Measurements from ENCODE around the gene HOXB3. TPM values are rescaled to one million over a fixed set of nuclear protein-coding genes. Genes with fewer than 3 reads are reported as not detected.

The HOXB3 gene
- total RNA-seq, 2 experiments from 2014 or later = 11.9 to 12.9 TPM

DNA sequence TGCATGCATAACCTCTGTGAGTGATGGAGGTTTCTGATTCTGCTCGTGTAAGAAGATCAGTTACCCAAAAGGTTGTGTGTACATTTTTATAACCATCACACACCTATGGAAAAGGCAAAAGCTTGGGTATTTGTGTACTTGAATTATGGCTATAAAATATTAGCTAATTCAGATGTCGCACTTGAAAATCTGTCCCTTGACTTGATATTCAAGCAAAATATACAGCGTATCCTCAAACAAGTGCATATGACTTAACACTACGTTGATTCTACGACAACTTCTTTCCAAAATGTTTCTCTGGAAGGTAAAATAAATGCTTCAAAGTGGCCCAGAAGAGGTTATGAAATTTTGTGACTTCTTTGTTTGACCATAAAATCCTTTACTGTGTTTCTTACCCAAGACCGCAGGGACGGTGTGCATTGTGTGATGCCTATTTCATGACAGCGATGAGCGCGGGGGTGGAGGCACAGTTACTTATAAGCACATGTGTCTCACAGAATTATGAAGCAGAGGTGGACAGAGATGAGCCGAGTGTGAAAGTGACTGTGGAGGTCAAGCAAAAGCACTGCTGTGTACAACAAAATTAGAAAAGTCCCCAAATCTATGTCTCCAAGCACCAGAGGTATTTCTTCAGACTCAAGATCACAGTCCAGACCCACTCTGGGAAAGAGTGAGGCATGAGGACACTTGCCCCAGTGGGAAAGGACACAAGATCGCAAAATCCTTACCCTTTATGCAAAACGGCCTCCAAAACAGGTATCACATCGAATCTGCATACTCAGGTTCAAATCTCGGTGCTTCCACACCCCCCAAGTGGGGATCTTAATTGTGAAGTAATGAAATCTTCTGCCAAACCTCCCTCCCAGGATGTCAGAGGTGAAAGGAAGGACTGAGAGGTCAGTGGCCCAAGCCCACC lies 40.2 kb upstream of the HOXB3 start:
- H3K9me3 Mint-ChIP-seq (ENCODE audit: low read depth) = no peaks in the 10 kb centered on the region

DNA sequence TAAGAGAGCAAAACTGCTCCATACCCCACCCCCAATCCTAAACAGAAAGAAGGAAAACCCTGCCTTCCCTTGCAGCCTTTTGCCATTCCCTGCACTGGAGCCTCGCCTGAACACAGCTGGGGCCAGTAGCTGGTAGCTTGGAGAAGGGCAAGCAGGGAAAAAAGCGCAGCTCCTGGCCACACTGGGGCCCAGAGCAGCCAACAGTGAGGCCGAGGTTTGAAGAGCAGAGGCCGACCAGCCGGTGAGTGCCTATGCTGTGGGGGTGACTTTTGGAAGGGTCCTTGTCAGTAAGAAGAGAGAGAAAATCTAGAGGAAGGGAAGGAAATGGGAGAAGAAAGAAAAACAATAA lies 39.3 kb upstream of the HOXB3 start:
- H3K36me3 Mint-ChIP-seq = peaks cover 3% of the 10 kb centered on the region
- H3K27ac Mint-ChIP-seq = no peak overlapping the region
- H3K9me3 Mint-ChIP-seq (ENCODE audit: low read depth) = no peaks in the 10 kb centered on the region
- DNase-seq = no peak
- CTCF ChIA-PET = interaction anchor here (1.2 to 2.4 kb wide), 3 partner anchors 11 to 36 kb away, joined by 4 to 14 read pairs (median 5); partner anchors contain the start of gene HOXB5
- peaks cover 73% of the 10 kb centered on the region for H3K27me3 Mint-ChIP-seq
- peaks cover 38% of the 10 kb centered on the region for H3K4me1 Mint-ChIP-seq
- ATAC-seq = no peak
- no peak overlapping the region for H3K4me3 Mint-ChIP-seq

More for the DNA sequence above, 40.2 kb upstream of the HOXB3 start:
- Mint-ChIP-seq H3K27me3 (peaks cover 78% of the 10 kb centered on the region), H3K4me3 (no peak overlapping the region), H3K27ac (no peak overlapping the region), H3K4me1 (peaks cover 40% of the 10 kb centered on the region), H3K36me3 (peaks cover 3% of the 10 kb centered on the region)
- ATAC-seq (no peak), DNase-seq (no peak)
- CTCF ChIA-PET = interaction anchor here (1.2 to 2.4 kb wide), 3 partner anchors 12 to 37 kb away, joined by 4 to 14 read pairs (median 5); partner anchors contain the start of gene HOXB5

DNA sequence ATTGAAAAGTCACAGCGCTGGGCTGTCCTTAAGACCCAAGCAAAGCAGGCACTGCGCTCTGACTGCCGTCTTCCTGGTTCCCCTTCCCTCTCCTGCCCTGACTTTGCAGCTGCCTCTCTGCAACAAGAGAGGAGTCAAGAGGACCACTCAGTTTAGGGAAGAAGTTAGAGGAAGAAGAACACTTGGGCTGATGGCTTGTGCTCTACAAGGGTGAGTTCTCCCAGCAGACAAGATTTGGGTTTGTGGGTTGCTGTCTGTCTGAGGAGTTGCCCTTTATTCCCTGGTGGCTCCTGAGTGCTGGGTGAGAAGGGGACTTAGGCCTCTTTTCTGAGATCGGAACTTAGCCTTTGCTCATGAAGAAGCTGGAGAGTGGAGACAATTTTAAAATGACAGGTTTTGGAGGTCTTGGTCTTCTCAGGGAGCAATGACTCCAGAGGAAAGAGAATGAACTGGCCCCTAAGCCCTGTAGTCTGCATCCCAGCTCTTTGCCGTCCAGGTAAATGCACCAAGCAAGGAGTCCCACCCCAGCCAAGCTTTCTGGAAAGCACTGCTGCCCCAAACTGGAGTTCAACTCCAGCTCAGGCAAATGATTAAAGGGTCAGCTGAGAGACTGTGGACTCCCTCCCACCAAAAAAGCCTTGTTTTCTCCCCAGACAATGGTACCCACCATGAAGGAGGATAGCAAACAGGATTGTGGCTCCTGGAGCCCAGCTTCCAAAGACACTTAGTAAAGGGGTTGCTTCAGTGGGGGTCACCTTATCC lies 38.8 kb upstream of the HOXB3 start:
- peaks cover 3% of the 10 kb centered on the region for H3K36me3 Mint-ChIP-seq
- DNase-seq (no peak), ATAC-seq (no peak)
- H3K4me1 Mint-ChIP-seq = peaks cover 38% of the 10 kb centered on the region
- CTCF ChIA-PET = interaction anchor here (1.2 to 2.4 kb wide), 3 partner anchors 10 to 36 kb away, joined by 4 to 14 read pairs (median 5); partner anchors contain the start of gene HOXB5
- H3K4me3 Mint-ChIP-seq = no peak overlapping the region
- no peak overlapping the region for H3K27ac Mint-ChIP-seq
- peaks cover 73% of the 10 kb centered on the region for H3K27me3 Mint-ChIP-seq
- H3K9me3 Mint-ChIP-seq (ENCODE audit: low read depth) = no peaks in the 10 kb centered on the region

DNA sequence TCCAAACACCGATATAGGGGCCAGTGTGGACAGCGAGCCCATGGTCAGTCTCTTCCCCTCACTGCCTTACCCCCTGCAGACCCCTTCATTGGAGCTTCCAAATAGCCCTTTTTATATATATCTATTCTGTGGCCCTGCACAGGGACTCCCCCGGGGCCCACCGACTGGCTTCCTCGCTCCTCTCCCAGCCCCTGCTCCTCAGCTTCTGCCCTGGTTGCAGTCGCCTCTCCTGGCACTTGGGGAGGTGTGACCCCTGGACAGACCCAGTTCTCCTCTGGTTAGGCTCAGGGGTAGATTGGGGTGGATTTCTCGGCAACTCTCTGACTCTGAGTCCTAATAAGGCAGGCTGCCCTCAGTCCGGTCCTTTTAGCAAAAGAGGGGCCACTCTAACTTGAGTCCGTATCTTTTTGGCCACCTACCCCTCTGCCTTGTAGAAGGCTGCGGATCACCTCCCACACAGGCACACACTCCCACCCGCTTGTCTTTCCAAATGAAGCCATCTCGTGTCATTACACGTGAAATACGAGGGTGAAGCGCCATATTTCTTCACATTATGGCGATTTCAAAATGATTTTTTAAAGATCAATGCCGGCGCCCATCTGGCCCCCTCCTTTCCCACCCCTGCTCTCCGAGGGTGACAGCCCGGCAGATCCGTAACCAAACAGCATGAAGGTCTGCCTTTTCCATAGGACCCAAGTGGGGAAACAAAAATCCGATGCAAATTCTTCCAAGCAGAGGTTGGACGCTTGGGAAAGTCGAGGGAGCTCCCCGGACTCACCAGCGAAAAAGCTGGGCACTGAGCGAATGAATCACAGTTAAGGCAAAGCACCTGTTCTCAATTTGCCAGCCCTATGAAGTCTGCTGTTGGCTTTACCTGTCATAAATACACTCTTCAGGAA lies 37.8 kb upstream of the HOXB3 start:
- peaks cover 38% of the 10 kb centered on the region for H3K4me1 Mint-ChIP-seq
- DNase-seq (no peak), ATAC-seq (no peak)
- no peak overlapping the region for H3K27ac Mint-ChIP-seq
- peaks cover 74% of the 10 kb centered on the region for H3K27me3 Mint-ChIP-seq
- no peaks in the 10 kb centered on the region for H3K9me3 Mint-ChIP-seq (ENCODE audit: low read depth)
- peaks cover 2% of the 10 kb centered on the region for H3K36me3 Mint-ChIP-seq
- CTCF ChIA-PET = interaction anchor here (2.1 to 11.2 kb wide), 3 partner anchors 9 to 35 kb away, joined by 4 to 190 read pairs (median 14); partner anchors contain the start of gene HOXB5
- H3K4me3 Mint-ChIP-seq = no peak overlapping the region

DNA sequence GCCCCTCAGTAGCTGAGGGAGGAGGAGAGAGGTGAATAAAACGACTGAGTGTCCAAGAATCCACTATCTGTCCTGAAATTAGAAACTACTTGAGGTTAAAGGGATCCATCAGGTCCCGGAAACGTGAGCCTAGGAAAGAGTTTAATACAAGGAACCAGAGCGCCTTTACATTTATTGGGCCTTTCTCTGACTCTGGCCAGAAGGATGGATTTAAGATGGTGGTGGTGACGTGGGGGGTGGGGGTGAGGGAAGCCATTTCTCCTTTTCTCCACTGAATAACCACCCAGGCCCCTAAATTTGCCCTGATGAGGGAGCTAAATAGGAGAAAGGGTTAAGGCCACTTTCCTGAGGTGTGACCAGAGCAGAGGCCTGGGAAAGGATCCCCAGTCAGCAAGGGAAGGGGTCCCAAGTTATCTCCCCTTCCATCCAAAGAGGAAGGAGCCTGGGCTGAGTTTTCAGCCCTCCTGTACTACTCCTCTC lies 37.1 kb upstream of the HOXB3 start:
- peaks cover 75% of the 10 kb centered on the region for H3K27me3 Mint-ChIP-seq
- H3K36me3 Mint-ChIP-seq = peaks cover 2% of the 10 kb centered on the region
- CTCF ChIA-PET = interaction anchor here (1.4 to 11.2 kb wide), 4 partner anchors 10 to 656 kb away, joined by 6 to 190 read pairs (median 6); partner anchors contain the start of genes CDK5RAP3 and HOXB5
- H3K4me3 Mint-ChIP-seq = peak overlapping the region; percentile 75
- peak overlapping the region; percentile 87 for H3K27ac Mint-ChIP-seq
- no peaks in the 10 kb centered on the region for H3K9me3 Mint-ChIP-seq (ENCODE audit: low read depth)
- no peak for ATAC-seq
- H3K4me1 Mint-ChIP-seq = peaks cover 31% of the 10 kb centered on the region
- DNase-seq = no peak

DNA sequence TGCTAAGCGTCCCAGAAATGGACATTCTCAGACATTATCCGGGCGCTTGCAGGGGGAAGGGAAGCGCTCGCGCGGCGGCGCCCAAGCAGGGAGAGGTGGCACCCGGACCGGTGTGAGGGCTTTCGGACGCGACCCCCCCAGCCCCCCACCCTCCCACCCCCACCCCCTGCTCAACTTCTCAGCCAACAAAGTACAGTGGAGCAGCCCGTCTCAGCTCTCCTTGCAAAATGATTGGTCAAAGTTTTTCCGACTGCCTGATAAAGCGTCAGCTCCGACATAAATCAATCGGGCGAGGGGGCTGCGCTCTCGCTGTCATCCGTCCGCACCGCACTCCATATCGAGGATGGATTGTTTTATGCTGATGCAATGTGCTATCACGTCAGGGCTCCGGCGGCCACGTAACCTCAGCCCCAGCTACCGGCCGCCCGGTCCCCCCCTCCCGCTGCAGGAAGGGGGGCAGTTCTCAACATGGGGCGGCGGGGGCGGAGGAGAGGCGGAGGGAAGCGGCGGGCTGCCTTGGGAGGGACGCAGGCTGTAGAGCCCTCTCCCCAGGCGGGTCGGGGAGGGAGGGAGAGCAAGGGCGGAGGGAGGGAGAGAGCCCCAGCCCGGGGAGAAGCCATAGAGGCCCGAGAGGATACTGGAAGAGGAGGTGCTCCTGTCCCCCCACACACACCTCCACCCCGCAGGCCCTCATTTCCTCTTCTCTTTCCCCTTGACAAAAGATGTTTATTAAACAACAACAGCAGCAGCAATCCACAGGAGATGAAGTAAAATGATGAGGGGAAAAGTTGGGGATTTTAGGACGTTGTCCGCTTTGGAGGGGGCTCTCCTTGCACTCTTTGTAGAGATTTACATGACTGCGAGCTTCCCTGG lies 36.4 kb upstream of the HOXB3 start, which contains the start of gene HOXB9:
Gene HOXB9 (minus strand): TSS at position 114 of the 873 bp plus-strand sequence. CDS start 89 bp downstream, at position 25.
- ATAC-seq (peak; percentile 66), DNase-seq (peak; percentile 82)
- peak within 1 kb of the TSS; percentile 87 for H3K27ac Mint-ChIP-seq
- peaks cover 2% of the 10 kb centered on the region for H3K36me3 Mint-ChIP-seq
- peak within 1 kb of the TSS; percentile 75 for H3K4me3 Mint-ChIP-seq
- CTCF ChIA-PET = interaction anchor here (0.7 to 11.2 kb wide), 12 partner anchors 9 to 655 kb away, joined by 3 to 190 read pairs (median 6); partner anchors contain the start of genes CDK5RAP3 and HOXB5
- peaks cover 24% of the 10 kb centered on the region for H3K4me1 Mint-ChIP-seq
- no peaks in the 10 kb centered on the region for H3K9me3 Mint-ChIP-seq (ENCODE audit: low read depth)
- peaks cover 80% of the 10 kb centered on the region for H3K27me3 Mint-ChIP-seq

DNA sequence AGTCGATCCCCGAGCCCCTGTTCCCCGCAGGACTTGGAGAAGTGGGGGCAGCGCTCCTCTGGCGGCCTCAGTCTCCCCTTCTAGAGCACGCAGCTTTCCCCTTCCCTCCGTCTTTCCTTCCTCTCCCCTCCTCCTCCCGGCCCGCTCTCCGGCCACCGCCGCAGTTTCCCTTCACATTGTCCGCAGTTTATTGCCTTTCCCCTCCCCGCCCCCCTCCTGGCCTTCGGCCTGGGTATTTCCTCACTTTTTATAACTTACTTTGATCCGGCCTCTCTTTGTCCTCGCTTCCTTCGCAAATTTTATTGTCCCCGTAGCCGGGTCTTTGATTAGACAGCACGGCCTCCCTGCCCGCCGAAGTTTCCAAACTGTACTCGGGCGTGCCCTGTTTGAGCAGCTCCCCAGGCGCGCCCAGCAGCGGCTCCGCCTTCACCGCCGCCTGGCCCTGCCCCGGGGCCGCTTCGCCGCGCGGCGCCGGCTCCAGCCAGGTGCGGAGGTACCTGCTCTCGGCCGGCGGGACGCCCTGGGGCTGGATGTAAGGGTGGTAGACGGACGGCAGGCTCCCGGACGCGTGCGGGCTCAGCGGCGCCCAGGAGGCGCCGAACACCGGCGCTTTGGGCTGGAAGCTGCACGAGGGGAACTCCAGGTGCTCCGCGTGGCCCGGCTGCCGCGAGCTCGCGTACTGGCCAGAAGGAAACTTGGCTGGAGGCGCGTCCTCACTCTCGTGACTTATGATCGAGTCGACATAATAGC lies 35.6 kb upstream of the HOXB3 start:
- Mint-ChIP-seq H3K36me3 (peaks cover 2% of the 10 kb centered on the region), H3K4me1 (peaks cover 19% of the 10 kb centered on the region), H3K27ac (peak overlapping the region; percentile 76), H3K4me3 (peak overlapping the region; percentile 75), H3K9me3 (ENCODE audit: low read depth) (no peaks in the 10 kb centered on the region), H3K27me3 (peaks cover 84% of the 10 kb centered on the region)
- CTCF ChIA-PET = interaction anchor here (0.6 to 11.2 kb wide), 17 partner anchors 8 to 654 kb away, joined by 3 to 190 read pairs (median 4); partner anchors contain the start of genes CDK5RAP3, HOXB5 and PRAC2
- ATAC-seq = peak; percentile 75
- DNase-seq = peak; percentile 60

DNA sequence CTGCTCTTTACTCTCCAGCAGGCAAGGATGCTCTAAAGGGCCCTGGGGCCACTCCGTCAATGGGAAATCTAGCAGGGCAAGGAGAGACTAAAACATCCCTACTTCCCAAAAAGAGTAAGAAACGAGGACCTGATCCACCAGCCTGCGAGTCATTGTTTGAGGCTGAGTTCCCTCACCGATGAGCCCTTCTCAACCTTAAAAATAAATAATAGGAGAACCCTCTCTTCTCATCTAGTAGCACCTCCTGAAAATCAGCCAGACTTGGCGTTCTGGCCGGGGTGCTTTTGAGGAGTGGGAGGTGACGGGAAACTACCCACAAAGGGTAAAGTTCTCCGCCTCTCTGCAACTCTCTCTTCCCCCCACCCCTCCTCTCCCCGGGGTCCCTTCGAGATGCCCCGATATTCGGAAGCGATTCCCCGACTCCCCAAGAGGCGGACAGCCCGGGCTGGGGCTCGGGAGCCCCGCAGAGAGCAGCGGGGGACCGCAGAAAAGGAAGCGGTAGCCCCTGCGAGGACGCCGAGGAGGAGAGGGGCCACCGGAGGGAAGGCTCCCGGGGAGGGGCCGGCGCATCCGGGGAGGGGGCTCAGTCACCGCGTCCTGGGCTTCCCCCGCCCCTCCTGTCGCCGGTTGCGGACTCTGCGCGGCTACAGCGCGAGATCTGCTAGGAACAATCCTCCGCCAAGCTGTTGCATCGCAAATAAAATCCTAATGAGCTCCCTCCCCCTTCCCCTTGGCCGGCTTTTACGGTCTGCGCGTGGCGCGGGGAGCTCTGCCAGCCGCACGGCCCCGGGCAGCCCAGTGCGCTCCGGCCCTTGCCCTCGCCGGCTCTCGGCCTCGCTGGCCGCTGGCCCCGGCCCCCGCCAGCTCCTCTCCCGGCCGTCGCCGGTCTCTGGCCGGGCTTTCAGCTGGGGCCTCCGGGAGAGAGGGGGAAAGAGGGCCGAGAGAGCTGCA lies 34.8 kb upstream of the HOXB3 start:
- peak; percentile 58 for DNase-seq
- peak overlapping the region; percentile 75 for H3K4me3 Mint-ChIP-seq
- CTCF ChIA-PET = interaction anchor here (0.6 to 11.2 kb wide), 15 partner anchors 9 to 653 kb away, joined by 3 to 190 read pairs (median 4); partner anchors contain the start of genes CDK5RAP3, HOXB5 and PRAC2
- H3K27me3 Mint-ChIP-seq = peaks cover 85% of the 10 kb centered on the region
- peaks cover 19% of the 10 kb centered on the region for H3K4me1 Mint-ChIP-seq
- H3K9me3 Mint-ChIP-seq (ENCODE audit: low read depth) = no peaks in the 10 kb centered on the region
- peak; percentile 23 for ATAC-seq
- H3K36me3 Mint-ChIP-seq = peaks cover 2% of the 10 kb centered on the region
- no peak overlapping the region for H3K27ac Mint-ChIP-seq

DNA sequence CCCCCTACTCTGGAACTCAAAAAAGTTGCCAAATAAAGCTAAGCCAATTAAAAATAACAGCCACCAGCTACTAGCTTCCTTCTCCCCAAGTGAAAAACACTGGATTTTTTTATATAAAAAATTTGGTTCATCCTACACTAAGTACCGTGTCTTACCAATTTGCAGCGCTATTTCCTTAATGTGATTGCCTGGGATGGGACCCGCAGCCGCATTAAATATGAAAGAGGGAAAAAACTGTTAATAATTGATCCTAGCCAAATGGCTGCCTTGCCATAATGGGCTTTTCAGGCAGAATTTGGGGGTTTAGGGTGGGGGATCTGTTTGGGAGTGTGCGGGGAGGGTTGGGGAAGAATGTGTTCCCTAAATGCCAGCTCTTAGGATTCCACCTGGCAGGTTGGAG lies 34.1 kb upstream of the HOXB3 start:
- Mint-ChIP-seq H3K27ac (no peak overlapping the region), H3K27me3 (peaks cover 84% of the 10 kb centered on the region), H3K4me1 (peaks cover 22% of the 10 kb centered on the region), H3K4me3 (peak overlapping the region; percentile 75), H3K9me3 (ENCODE audit: low read depth) (no peaks in the 10 kb centered on the region), H3K36me3 (peaks cover 2% of the 10 kb centered on the region)
- no peak for ATAC-seq
- DNase-seq = no peak
- CTCF ChIA-PET = interaction anchor here (0.9 to 11.2 kb wide), 8 partner anchors 8 to 597 kb away, joined by 3 to 190 read pairs (median 4); partner anchors contain the start of gene HOXB5

DNA sequence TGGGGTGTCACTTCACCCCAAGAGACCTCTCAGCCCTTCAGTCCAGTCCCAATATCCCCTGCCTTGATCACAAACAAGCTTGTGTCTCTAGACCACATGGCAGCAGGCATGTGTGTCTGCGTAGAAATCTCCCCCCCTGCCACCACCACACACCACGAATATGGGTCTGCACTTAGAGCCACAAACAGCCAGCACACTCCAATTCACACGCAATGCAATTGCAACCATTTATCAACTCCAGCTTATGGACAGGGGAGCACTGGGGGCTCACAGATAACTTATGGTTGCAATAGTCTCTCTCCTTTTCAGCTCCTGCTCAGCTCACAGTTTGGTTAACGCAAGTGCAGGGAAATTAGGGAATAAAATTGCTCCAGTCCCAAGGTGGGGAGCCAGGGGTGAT lies 33.5 kb upstream of the HOXB3 start:
- peaks cover 84% of the 10 kb centered on the region for H3K27me3 Mint-ChIP-seq
- CTCF ChIA-PET = interaction anchor here (0.9 to 11.2 kb wide), 8 partner anchors 8 to 597 kb away, joined by 3 to 190 read pairs (median 4); partner anchors contain the start of gene HOXB5
- H3K4me3 Mint-ChIP-seq = no peak overlapping the region
- H3K27ac Mint-ChIP-seq = no peak overlapping the region
- H3K36me3 Mint-ChIP-seq = peaks cover 2% of the 10 kb centered on the region
- no peaks in the 10 kb centered on the region for H3K9me3 Mint-ChIP-seq (ENCODE audit: low read depth)
- no peak for DNase-seq
- H3K4me1 Mint-ChIP-seq = peaks cover 27% of the 10 kb centered on the region
- ATAC-seq = no peak
